Measurements from ENCODE around the gene RGS3.

Gene RGS3

DNA sequence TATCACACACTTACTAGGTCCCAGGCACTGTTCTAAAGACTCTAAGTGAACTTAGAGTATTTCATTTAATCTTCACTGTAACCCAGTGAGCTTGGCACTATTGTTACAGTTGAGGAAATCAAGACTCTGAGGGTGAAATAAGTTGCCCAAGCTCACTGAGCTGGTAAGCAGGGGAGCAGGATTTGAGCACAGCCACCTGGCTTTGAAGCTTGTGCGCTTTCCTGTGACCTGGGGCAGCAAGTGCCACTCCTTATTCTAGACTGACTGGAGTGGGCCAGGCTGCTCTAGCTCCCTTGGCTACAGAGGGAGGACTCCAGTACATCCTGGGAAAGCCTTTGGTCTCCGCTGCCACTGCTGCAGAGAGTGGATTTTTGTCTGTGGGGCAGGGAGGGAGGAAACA, 50.0 kb downstream of the RGS3 start:
- no peak for DNase-seq

DNA sequence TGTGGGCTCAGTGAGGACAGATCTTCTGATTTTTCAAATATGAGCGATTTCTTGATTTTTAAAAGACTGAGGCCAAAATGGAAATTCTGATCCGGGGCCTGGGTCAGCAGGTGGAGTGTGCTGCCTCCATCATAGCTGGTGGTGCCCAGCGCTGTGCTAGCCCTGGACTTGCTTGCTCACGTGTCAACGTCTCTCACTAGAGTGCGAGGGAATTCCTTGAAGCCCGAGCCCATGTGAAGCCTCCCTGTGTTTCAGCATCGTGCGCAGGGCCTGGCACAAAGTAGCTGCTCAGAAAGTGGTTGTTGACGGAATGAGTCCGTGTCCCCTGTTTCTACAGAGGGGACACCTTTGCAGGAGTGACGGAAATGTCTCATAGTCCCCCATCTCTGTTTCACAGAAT, 50.5 kb downstream of the RGS3 start:
- no peak for DNase-seq

DNA sequence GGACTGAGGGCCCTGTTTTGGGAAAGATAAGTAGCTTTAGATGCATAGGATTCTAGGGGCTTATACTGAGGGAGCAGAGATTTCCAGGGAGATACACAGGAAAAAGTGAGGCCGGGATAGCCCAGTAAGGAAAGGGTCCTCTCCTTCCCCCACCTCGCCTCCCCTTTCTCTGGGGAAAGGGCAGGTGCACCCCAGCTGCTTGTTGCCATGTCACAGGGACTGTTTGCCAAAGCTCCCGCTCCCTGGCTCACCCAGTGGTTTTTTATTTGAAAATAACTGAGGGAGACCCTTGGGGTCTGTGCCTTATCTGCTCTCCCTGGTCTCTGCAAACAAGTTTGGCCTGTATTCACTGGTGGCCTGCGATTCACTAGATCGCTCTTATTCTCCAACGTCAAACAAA, 51.2 kb downstream of the RGS3 start:
- DNase-seq: no peak

DNA sequence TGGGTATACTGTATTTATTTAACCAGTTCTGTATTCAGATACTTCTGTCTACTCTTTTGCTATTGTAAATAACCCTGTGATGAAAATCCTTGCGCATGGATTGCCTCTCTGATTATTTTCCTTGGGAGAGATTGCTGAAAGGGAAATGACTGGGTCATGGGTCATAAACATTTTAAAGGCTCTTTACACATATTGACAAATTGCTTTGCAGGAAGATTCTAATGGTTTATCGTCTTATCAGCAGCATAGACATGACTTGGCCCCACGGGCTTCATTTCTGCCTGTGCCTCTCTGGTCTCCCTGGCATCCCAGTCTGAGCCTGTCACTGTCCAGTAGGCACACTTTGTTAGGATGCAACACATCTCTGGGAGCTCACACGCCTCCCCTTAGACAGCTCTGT, 52.3 kb downstream of the RGS3 start:
- no peak for DNase-seq

DNA sequence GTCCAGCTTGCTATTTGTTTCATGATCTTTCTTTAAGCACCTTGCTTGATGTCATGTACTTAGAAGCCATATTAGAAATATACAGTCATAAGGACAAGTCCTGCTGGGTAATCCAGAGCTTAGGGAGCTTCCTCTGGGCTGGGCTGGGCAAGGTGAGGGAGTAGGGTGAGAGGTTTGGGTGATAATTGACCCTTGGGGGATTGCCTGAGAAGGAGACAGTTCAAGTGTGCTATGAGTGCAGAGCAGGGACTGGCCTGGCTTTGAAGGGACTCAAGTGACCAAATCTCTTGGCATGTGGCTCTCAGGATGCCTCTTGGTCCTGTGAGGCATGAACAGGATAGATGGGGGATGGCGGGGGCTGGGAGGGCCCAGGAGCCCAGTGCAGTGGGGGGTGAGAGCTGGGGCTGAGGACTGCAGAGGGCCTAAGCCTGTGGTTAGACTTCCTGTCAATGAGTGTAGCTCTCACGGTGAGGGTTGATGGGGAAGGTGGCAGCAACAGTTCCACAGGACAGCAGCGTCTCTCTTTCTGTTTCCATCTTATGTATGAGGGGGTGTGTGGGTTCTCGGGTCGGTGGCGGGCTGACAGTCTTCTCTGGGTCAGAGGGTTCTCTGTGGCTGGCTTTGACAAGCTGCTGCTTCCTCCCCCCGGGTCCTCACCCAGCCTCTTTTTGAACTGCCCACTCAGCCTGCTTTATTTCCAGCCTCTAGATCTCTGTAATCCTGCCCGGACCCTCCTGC, 53.5 kb downstream of the RGS3 start:
- no peak for DNase-seq

DNA sequence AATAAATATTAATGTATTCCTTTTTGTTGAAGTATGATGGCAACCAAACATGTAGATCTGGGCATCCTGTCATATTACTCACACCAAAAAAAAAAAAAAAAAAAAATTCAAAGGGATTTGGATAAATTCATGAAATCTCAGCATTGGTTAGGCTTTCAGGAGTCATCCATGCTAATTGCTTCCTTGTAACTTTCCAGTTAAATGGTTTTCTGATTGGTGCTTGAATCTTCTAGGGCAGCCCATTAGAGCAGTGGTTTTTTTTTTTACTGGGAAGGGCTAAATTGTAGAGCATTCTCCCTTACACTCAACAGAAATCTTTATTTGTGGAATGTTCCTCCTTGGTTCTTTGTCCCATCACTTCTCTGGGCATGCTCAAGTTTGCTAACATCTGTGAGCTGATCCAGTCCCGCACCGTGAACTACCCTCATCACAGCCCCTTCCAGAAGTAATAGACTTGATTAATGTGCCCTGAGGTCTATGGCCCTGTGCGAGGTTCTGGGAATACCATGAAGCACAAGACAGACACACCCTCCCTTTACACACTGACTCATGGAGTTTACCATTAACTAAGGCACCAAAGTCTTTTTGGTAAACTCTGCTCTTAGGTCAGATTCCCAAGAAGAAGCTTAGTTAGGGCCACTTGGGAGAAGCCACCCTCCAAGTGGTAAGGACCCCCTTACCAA, 56.0 kb downstream of the RGS3 start:
- DNase-seq: no peak

DNA sequence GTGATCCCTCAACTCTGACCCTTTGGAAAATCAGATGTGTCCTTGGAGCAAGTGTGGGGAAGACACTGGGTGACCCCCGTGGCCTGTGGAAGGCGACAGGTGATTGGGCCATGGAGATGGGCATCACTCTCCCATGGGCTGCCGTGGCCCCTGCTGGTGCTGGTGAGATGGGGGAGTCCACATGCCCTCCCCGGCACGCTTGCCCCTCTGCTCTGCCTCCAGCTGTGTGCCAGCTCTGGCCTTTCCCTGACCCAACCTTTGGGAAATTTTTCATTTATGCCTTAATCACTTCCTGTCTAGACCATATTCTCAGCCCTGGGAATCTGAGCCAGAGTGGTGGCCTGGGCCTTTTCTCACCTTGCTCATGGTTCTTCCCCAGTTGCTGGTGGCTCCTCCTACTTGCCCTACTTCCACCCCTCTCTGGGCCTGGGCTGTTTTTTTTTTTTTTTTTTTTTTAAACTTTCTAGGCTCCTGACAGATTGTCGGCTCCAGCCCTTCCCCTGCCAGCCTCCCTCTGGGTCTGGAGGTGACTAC, 56.6 kb downstream of the RGS3 start:
- no peak for DNase-seq

DNA sequence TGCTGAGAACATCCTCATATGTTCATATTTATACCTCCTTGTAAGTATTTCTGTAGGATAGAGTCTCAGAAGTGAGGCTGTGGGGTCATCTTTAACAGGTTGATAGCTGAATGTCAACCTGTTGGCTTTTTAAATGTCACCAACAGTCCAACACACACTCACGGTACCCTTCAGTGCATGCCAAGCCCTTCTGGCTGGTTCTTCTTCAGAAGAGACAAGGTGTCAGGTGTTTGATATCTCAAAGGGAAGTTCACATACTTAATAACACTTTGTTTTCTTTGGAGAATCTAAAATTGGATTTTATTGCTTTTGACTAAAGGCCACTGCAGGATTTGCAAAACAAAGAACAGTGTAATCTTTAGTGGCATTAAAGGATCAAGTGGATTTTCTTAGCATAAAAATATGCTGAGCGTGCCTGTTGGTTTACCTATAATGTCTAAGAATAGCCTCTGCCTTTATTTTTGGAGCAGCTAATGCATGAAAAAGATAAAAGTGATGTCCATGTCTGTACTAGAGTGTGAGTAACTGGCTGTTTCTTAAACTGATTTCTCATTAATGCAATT, 58.2 kb downstream of the RGS3 start:
- DNase-seq: no peak

DNA sequence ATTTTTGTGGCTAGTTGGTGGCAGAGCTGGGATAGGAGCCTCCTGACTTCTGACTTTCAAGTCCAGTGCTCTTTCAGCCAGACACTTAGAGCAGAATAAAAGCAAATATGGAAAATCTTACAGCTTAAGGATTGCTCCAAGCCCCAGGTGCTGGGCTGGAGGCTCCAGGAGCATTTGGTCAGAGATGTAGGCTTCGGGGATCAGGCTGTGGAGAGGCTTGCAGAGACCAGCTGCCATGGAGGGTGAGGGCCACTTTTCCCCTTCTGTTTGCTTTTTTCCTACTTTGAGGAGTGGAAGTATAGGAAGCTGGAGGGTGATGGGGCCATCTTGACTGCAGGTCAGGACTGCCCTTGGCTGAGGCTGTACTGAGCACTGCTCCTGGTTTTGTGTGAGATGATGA, 58.9 kb downstream of the RGS3 start:
- no peak for DNase-seq

DNA sequence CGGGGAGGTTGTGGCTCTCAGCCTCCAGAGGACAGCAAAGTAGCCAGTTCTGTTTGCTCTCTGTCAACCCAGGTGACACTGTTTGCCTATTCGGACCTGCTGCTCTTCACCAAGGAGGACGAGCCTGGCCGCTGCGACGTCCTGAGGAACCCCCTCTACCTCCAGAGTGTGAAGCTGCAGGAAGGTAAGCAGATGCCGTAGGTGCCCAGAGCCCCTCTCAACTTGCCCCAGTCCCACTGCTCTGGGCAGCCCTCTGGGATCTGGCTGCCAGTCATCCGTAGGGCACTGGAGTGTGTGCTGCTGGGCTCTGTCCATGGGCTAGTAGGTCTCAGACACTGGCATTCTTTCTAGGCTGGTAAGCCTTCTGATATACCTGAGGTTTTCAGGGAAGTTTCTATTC, 59.3 kb downstream of the RGS3 start:
- DNase-seq: no peak

DNA sequence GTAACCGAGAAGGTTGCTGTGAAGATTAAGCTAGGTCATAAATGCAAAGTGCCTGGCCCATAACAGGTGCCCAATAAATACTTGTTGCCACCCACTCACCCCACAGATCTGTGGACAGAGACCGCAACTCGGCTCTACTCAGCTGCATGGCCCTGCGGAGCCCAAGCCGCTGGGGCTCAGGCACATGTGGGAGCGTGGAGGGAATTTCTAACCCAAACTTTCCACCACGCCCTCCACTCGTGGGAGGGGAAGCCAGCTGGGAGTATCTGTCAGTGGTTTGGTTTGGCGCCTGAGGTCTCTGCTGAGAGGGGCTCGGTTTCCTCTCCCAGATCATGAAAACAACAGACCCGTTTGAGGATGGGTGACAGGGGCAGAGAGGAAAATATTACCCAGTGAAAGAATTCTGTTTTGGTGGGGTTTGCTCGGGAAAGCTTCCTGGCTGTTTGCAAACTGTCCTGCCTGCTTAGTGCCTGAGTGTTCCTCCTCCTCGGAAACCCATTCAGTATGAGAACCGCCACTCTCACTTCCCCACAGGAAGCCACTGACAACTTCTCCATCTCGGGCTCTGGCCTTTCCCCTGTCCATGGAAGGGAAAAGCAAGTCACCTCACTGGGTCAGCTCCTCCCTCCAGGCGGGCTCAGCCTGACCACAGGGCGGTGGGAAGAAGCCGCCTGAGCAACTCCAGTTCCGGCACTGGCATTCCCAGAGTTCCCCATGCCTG, 60.1 kb downstream of the RGS3 start:
- DNase-seq: no peak

DNA sequence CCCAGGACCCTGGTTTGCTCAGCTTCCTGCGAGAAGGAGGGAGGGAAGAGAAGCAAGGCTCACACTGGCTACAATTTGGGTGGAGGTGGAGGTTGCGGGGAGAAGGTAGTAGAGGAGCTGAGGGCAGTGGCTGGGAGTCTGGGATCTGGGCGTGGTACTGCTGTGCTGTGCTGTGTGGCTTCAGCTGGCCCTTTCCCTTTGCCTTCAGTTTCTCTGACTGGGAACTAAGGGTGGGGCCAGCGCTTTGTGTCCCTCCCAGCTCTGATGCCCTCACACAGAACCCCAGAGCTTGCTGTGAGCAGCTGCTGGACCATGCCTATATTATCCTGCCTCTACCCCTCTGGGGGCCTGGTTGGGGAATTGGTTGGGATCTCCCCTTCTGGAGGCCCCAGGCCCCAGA, 60.9 kb downstream of the RGS3 start:
- DNase-seq: no peak

DNA sequence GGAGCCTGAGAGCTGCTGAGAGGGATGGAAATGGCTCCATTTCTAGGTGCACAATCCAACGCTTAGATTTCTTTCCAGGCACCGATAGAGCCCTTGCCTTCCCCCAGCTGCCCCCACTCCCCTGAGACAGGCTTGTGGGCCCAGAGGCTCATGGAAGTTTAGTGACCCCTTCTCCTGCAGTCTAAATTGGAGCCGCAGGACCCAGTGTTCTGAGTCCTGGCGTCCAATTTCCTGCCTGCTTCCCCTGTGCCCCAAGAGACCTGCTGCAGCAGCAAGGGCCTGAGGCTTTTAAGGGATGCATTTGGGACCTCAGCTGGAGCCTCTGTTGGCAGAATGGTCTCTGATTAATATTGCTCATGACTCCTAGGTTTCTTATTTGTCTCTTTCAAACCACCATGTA, 61.7 kb downstream of the RGS3 start:
- no peak for DNase-seq

DNA sequence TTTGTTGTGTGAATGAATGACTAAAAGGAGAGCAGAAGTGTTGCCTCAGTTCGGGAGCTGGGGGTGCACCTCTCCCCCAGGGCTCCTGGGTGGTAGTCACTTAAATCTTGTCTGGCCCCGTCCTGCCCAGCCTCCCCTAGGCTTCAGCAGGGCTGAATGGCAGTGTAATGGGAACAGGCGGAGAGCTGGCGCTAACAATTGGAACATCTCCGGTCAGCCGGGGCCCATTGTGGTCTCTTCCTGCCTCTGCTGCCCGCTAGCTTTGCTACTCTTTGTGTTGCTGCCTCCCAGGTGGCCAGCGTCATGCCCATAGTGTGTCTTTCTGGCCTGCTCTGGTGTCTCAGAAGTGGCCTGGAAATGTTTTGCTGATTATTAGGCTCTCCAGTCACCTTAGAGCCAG, 62.3 kb downstream of the RGS3 start:
- DNase-seq: no peak

DNA sequence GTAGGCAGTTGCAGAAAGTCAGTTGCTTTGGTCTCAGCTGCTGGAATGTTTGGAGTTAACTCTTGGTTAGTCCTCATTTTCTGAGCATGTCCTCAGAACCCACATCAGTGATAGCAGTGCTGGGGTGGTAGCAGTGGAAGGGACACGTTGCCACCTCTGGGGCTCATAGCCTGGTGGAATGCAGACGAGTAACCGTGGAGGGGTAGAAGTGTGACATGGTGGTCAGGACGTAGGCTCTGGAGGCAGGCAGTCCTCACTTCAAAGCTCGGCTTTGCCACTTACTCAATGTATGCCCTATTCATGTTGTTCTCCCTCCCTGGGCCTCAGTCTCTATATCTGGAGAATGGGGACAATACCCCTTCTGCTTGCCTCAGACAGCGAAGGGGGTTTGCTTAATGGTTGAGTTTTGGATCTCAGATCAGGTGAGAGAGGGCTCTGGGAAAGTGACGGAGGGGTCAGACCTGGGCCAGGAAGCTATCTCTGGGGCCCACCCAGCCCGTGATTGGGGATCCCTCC, 62.8 kb downstream of the RGS3 start:
- no peak for DNase-seq

DNA sequence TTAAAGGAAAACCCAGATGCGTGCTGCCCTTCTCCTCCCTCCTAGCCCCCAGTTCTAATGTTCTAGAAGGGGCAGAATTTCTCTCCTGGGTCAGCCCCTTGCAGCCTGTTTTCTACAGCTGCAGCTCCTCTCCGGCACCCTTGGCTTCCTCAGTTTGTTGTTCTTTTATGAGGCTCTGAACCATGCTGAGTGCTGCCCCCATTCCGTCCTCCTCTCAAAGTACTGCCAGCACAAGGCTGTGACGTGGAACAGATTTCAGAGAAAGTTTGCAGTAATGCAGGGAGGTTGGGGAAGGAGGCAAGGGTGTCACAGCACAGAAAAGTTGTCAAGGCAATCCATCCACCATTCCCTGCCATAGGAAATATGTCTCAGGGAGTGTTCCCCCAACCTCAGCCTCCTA, 63.3 kb downstream of the RGS3 start:
- peak in 1 of 2 donors; percentile 35 for DNase-seq

DNA sequence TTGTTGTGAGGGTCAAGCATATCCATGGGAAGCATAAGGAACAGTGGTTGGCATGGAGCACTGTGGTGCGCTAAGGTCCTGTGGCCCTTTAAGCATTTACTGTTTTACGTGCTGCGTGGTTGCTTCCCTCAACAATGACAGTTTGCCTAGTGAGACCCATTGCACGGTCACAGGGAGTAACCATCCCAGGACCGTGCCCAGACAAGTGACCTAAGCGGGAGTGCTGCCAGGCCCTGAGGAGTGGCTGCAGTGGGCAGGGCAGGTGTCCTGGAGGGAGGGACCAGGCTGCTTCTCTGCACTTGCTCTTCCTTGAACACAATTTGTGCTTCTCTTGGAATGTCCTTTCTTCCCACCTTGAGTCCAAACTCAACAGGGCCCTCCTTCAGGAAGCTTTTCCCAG, 64.6 kb downstream of the RGS3 start:
- DNase-seq: no peak

DNA sequence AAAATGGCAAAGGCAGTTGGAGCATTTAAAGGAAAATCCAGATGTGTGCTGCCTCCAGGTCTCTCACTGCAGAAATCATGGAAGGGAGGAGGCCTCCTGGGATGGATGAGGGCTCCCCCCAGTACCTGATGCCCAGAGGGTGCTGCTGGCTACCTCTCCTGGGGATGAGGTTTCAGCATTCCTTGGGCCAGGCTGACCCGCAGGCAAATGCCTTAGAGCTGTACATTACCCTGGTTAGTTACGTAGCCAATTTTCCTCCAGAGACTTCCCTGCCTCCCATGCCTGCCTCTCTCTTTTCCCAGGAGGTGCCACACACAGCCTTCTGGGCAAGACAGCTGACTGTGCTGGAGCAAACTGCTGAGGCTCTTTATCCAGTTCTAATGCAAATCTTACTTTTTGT, 65.3 kb downstream of the RGS3 start:
- DNase-seq: no peak

DNA sequence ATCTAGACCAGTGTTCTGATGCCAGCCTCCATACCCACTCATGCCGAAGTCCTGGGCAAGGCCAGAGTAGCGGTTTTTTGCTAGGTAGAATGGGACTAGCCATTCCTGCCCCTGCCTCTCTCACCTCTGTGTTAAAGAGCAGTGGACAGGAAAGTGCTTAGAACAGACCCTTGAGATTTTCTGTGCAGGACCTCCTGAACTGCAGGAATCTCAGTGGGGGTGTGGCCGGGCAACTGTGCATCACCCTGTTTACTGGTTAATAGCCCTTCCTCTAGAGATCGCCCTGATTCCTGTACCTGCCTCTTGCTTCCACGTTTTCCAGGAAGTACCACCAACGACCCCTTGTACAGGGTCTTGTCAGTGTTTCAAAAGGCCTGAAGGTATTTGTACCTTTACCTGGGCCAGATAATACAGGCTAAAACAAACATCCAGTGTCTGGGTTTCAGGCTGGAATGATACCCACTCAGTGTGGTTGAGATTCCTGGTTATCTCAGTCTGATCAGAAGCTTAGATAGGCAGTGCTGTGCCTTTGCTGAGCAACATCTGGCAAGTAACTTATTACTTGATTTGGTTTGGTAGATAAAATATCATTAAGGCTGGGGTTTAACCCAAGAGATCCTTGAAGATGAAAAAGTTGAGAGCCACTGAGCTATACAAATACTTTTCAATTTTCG, 65.9 kb downstream of the RGS3 start:
- DNase-seq: no peak

DNA sequence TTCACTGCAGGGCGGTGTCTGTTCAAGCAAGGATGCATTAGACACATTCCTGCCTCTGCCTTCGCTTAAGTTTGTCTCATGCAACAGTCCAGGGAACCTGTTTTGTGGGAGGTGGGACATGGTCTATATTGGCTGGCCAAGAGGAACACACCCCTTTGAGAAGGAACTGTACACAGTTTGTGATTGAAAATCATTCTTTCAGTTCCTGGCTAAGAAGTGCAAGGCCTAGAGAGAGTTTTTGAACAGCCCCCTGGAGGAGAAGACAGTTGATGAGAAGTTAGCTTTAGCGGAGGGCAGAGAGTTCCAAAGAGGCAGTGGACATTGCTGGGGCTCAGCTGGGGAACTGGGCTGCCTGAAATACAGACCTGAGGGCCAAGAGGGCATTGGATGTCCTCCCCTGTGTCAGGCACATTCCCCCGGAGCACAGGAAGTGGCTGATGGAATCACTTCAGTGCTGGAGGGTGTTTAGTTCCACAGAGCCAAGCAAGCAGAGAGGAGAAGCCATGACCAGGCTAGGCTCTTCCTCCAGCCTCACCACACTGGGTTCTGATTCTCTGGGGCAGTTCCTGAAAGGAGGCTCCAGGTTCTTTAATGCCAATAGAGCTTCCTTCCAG, 66.6 kb downstream of the RGS3 start:
- DNase-seq: no peak

DNA sequence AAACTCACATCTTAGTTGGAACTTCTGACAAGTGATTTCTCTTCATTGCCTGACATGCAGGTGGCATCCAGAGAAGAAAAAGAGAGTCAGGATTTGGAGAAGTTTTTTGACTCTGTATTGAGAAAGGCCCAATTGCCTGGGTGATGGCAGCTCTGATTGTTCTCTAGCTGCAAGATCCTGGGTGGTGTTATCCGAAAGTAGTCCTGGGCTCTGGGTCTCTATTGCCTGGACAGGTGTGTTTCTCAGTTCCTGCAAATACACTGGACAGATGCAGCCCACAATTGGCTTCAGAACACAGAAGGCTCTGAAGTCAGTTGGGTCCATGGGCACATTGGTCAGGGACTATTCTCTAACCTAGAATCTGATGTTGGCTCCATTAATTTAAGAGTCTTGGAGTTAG, 67.4 kb downstream of the RGS3 start:
- no peak for DNase-seq

Data from hippocampal formation (tissue), 2 donors.